ENCODE results near the gene TNIP1. TPM values are rescaled to one million over a fixed set of nuclear protein-coding genes. Genes with fewer than 3 reads are reported as not detected.

TNIP1 gene
- polyA plus RNA-seq, 2 of the 4 experiments (the other 2 are of a cell fraction), result 48.4 to 53.4 TPM

DNA sequence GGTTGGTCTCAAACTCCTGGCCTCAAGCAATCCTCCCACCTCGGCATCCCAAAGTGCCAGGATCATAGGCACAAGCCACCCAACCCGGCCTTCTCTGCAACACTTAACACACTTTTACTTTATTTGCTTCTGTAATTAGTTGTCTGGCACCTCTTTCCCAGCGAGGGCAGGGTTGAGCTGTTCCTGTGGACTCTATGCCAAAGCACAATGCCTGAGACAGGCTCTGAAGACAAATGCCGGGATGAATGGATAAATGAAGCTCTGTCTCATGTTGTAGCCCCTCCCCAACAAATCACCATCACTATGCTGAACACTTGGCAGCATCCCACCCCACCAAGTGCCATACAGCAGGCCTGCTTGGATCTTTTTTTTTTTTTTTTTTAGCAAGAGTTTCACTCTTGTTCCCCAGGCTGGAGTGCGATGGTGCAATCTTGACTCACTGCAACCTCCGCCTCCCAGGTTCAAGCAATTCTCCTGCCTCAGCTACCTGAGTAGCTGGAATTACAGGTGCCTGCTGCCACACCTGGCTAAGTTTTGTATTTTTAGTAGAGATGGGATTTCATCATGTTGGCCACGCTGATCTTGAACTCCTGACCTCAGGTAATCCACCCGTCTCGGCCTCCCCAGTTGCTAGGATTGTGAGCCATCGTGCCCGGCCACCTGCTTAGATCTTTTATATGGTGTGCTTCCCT is 39.1 kb downstream of the TNIP1 start:
- DNase-seq (ENCODE audit: low read depth in 1 of 2, low spot score in 1 of 2) (no peak), ATAC-seq (no peak), FAIRE-seq (no peak)
- Histone ChIP-seq H3K27ac (no peak overlapping the region), H3K4me1 (peaks cover 39% of the 10 kb centered on the region), H3K4me3 (no peak overlapping the region), H3K9me3 (no peaks in the 10 kb centered on the region), H3K4me2 (no peak overlapping the region)
- WGBS (ENCODE audit: missing lambda C conversion rate), result 93% methylated on average over 11 of the region's 11 CpGs
- TF ChIP-seq ESRRA (IDR thresholded peaks at IDR 0.05; ENCODE audit: borderline replicate concordance, low read length) (no peak), USF2 (IDR thresholded peaks at IDR 0.05) (no peak), RCOR1 (IDR thresholded peaks at IDR 0.05; ENCODE audit: low read depth, low read length) (no peak), NPAS2 (CRISPR knock-in tag; IDR thresholded peaks at IDR 0.05; ENCODE audit: borderline replicate concordance) (no peak), MAFK (IDR thresholded peaks at IDR 0.05; ENCODE audit: partially characterized antibody) (no peak)
- ChIA-PET CTCF (interaction anchor here (1.2 to 15.1 kb wide), 7 partner anchors 9 to 126 kb away, joined by 4 to 151 read pairs (median 6); no protein-coding TSS in a partner anchor), POLR2A (no interaction called here)

DNA sequence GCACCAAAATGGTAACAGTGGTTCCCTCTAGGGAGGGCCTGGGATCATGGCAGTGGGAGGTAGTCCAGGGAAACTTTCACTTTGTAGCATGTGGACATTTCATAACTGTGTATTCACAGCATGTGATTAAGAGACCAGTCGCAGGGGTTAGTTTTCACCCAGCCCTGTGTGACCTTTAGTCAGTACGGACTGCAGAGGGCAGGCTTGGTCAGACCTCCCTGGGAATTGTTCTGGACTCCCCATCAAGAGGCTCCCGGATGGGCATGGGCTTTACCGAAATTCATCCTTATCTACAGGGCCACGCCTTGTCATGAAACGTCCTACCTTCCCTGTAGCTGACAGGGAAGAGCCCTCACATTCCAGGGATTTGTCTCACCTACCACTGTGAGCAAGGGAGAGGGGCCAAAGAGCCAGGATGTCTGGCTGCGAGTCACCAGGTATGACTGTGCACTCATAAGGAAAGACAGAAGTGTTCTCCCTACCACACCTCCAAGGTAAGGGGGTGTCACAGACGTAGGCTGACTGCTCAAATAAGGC is 40.6 kb downstream of the TNIP1 start:
- DNase-seq (ENCODE audit: low read depth in 1 of 2, low spot score in 1 of 2) (peak; percentile 53 to 64), ATAC-seq (peak; percentile 75 to 79), FAIRE-seq (no peak)
- CTCF ChIA-PET, result interaction anchor here (2.3 to 15.1 kb wide), 4 partner anchors 11 to 125 kb away, joined by 6 to 151 read pairs (median 40); no protein-coding TSS in a partner anchor
- POLR2A ChIA-PET, result no interaction called here
- Histone ChIP-seq H3K4me3 (no peak overlapping the region), H3K4me2 (peak overlapping the region; percentile 4), H3K27ac (peak overlapping the region; percentile 6 to 70; a peak in 5 of 6 replicates), H3K4me1 (peaks cover 39% of the 10 kb centered on the region), H3K9me3 (no peaks in the 10 kb centered on the region)
- no peak for TF ChIP-seq NR3C1 (IDR thresholded peaks at IDR 0.05)
- no peak for TF ChIP-seq HDAC2 (IDR thresholded peaks at IDR 0.05)
- TF ChIP-seq FOSL2 (IDR thresholded peaks at IDR 0.05), result no peak
- TF ChIP-seq FOSL2 (CRISPR knock-in tag; IDR thresholded peaks at IDR 0.05), result peak; percentile 44
- WGBS (ENCODE audit: missing lambda C conversion rate), result 40% methylated on average over 8 of the region's 8 CpGs

DNA sequence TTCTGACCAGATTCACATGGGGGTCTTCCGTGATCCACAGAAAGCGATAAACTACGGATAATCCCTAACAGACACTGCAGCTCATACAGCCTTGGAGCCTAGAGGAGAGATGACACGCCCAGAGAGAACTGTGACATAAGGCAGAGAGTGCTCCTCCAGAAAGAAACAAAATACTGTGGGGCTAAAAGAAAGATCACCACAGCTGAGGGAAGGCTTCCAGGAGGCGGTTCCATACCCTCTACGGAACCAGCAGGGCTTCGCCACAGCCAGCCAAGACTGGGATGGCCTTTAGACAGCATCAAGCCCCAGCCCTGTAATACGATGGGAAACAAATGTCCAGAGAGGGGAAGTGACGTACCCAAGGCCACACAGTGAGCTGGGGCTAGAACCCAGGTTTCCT is 41.2 kb downstream of the TNIP1 start:
- POLR2A ChIA-PET, result no interaction called here
- Histone ChIP-seq H3K4me2 (peak overlapping the region; percentile 4; the same call in 2 of the 3 replicates), H3K27ac (peak overlapping the region; percentile 36 to 70; a peak in 4 of 6 replicates)

More for the DNA sequence above, 41.2 kb downstream of the TNIP1 start:
- DNase-seq (ENCODE audit: low read depth in 1 of 2, low spot score in 1 of 2) (no peak), ATAC-seq (0 out of 6 replicates have a peak, but pooled peaks of 1 of the 2 experiments have one; percentile 3), FAIRE-seq (no peak)
- Histone ChIP-seq H3K4me1 (peaks cover 39% of the 10 kb centered on the region), H3K9me3 (no peaks in the 10 kb centered on the region), H3K4me3 (no peak overlapping the region)
- CTCF ChIA-PET, result interaction anchor here (6.2 to 15.1 kb wide), 2 partner anchors 11 to 76 kb away, joined by 66 to 151 read pairs; no protein-coding TSS in a partner anchor
- TF ChIP-seq CEBPB (IDR thresholded peaks at IDR 0.05) (no peak), FOXS1 (CRISPR knock-in tag; IDR thresholded peaks at IDR 0.05) (no peak), POLR2A (IDR thresholded peaks at IDR 0.05; ENCODE audit: low read length) (no peak), SREBF2 (IDR thresholded peaks at IDR 0.05) (no peak), RFX5 (IDR thresholded peaks at IDR 0.05) (no peak), ZFP36 (IDR thresholded peaks at IDR 0.05; ENCODE audit: borderline replicate concordance, partially characterized antibody) (no peak), CHD2 (IDR thresholded peaks at IDR 0.05; ENCODE audit: low read length, partially characterized antibody) (no peak), REST (IDR thresholded peaks at IDR 0.05) (no peak), TFCP2L1 (CRISPR knock-in tag; IDR thresholded peaks at IDR 0.05) (no peak), EHF (CRISPR knock-in tag; IDR thresholded peaks at IDR 0.05) (no peak), EP300 (IDR thresholded peaks at IDR 0.05) (no peak), MAX (IDR thresholded peaks at IDR 0.05) (no peak), HEYL (CRISPR knock-in tag; IDR thresholded peaks at IDR 0.05) (no peak), ZC3H11A (IDR thresholded peaks at IDR 0.05) (no peak), POLR2AphosphoS2 (conservative IDR thresholded peaks at IDR 0.05; ENCODE audit: low read length) (no peak), KDM1A (IDR thresholded peaks at IDR 0.05; ENCODE audit: low read depth) (no peak), ZSCAN20 (CRISPR knock-in tag; IDR thresholded peaks at IDR 0.05) (no peak)
- TF ChIP-seq, protein P1, sequence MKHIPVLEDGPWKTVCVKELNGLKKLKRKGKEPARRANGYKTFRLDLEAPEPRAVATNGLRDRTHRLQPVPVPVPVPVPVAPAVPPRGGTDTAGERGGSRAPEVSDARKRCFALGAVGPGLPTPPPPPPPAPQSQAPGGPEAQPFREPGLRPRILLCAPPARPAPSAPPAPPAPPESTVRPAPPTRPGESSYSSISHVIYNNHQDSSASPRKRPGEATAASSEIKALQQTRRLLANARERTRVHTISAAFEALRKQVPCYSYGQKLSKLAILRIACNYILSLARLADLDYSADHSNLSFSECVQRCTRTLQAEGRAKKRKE (CRISPR knock-in tag; IDR thresholded peaks at IDR 0.05; ENCODE audit: low read depth), result no peak
- TF ChIP-seq, protein P2, sequence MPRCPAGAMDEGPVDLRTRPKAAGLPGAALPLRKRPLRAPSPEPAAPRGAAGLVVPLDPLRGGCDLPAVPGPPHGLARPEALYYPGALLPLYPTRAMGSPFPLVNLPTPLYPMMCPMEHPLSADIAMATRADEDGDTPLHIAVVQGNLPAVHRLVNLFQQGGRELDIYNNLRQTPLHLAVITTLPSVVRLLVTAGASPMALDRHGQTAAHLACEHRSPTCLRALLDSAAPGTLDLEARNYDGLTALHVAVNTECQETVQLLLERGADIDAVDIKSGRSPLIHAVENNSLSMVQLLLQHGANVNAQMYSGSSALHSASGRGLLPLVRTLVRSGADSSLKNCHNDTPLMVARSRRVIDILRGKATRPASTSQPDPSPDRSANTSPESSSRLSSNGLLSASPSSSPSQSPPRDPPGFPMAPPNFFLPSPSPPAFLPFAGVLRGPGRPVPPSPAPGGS (IDR thresholded peaks at IDR 0.05), result no peak
- 95% methylated on average over 9 of the region's 9 CpGs for WGBS (ENCODE audit: missing lambda C conversion rate)

All from A549 (cell line).